Ovary (tissue), 3 donors: Measurements from ENCODE around the gene PLA2G4D.

ENCODE experiments used
- EP300 ChIP-seq: sonication (generic); formaldehyde crosslinking; IDR thresholded peaks from one replicate; pipeline ENCODE4 v1.6.1; 2017; ENCODE audit warnings: antibody characterized with exemption
- POLR2A ChIP-seq: fragments of 450-650 bp; IDR thresholded peaks from one replicate; pipeline ENCODE4 v1.6.1; 2017; ENCODE audit warnings: antibody characterized with exemption, mild to moderate bottlenecking, moderate library complexity
- TF ChIP-seq, protein P1 (sequence below), 3 donors: fragments of 450-650 bp in 2 of 3; fragments of 200-600 bp in 1 of 3; IDR thresholded peaks; one replicate each; pipeline versions ENCODE4 v1.5.1 to v1.8.0; 2016 to 2022; ENCODE audit warnings: antibody characterized with exemption in 3 of 3, mild to moderate bottlenecking in 1 of 3
- donor health status: DM: no; HTN: no; CAD: no.

- TF ChIP-seq POLR2A (no peak), EP300 (no peak)
- TF ChIP-seq, protein P1, sequence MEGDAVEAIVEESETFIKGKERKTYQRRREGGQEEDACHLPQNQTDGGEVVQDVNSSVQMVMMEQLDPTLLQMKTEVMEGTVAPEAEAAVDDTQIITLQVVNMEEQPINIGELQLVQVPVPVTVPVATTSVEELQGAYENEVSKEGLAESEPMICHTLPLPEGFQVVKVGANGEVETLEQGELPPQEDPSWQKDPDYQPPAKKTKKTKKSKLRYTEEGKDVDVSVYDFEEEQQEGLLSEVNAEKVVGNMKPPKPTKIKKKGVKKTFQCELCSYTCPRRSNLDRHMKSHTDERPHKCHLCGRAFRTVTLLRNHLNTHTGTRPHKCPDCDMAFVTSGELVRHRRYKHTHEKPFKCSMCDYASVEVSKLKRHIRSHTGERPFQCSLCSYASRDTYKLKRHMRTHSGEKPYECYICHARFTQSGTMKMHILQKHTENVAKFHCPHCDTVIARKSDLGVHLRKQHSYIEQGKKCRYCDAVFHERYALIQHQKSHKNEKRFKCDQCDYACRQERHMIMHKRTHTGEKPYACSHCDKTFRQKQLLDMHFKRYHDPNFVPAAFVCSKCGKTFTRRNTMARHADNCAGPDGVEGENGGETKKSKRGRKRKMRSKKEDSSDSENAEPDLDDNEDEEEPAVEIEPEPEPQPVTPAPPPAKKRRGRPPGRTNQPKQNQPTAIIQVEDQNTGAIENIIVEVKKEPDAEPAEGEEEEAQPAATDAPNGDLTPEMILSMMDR (IDR thresholded peaks at IDR 0.05), result no peak
Measured at GRCh38 chr15:42131826-42132806, 37.8 kb upstream of the PLA2G4D start.
